Neuronal stem cell (in vitro differentiated cells): ENCODE measurements around the gene TMEM135.

ENCODE experiments used
- DNase-seq: peaks from one replicate; pipeline ENCODE4 v3.0.0-alpha.2; 2013; ENCODE audit warnings: low spot score
- H2AFZ ChIP-seq: one replicate; pipeline ENCODE4 v1.6.1; 2013; ENCODE audit warnings: mild to moderate bottlenecking, low read length, inconsistent platforms
- H2AK5ac ChIP-seq: 2 replicates; pipeline ENCODE4 v1.6.1; 2013; ENCODE audit warnings: low read depth, mild to moderate bottlenecking, inconsistent platforms, low read length, moderate library complexity, mixed read lengths
- H2BK120ac ChIP-seq: 2 replicates; pipeline ENCODE4 v1.6.1; 2013; ENCODE audit warnings: low read depth, mild to moderate bottlenecking, inconsistent platforms, low read length, moderate library complexity, mixed read lengths
- H2BK12ac ChIP-seq: one replicate; pipeline ENCODE4 v1.6.1; 2013; ENCODE audit warnings: low read length, inconsistent platforms
- H2BK15ac ChIP-seq: 2 replicates; pipeline ENCODE4 v1.6.1; 2013; ENCODE audit warnings: mild to moderate bottlenecking, low read length, inconsistent platforms, mixed read lengths
- H2BK5ac ChIP-seq: one replicate; pipeline ENCODE4 v1.6.1; 2013; ENCODE audit warnings: inconsistent platforms, mild to moderate bottlenecking, low read length, moderate library complexity
- H3K14ac ChIP-seq: one replicate; pipeline ENCODE4 v1.6.1; 2013; ENCODE audit warnings: low read length, inconsistent platforms
- H3K18ac ChIP-seq: 2 replicates; pipeline ENCODE4 v1.6.1; 2013; ENCODE audit warnings: low read length, inconsistent platforms
- H3K23ac ChIP-seq: 2 replicates; pipeline ENCODE4 v1.6.1; 2013; ENCODE audit warnings: low read depth, mild to moderate bottlenecking, mixed read lengths, low read length, inconsistent platforms; ENCODE audit not compliant: poor library complexity
- H3K27ac ChIP-seq: replicated peaks from 3 replicates; pipeline ENCODE4 v1.5.1; 2013; ENCODE audit warnings: low read length, inconsistent platforms
- H3K27me3 ChIP-seq, 3 experiments: 2 replicates each; pipeline ENCODE4 v1.6.1; 2013; ENCODE audit warnings: low read length in 3 of 3, mild to moderate bottlenecking in 2 of 3, inconsistent platforms in 1 of 3, low read depth in 1 of 3, mixed read lengths in 1 of 3, moderate library complexity in 1 of 3; ENCODE audit not compliant: control insufficient read depth in 3 of 3, insufficient read depth in 3 of 3
- H3K36me3 ChIP-seq, 2 donors: replicated peaks in 1 of 2; 2 replicates each; pipeline ENCODE4 v1.6.1; 2013; ENCODE audit warnings: low read length in 2 of 2; ENCODE audit not compliant: control insufficient read depth in 2 of 2, insufficient read depth in 2 of 2
- H3K4ac ChIP-seq: 2 replicates; pipeline ENCODE4 v1.6.1; 2013; ENCODE audit warnings: inconsistent platforms, mild to moderate bottlenecking, low read length, moderate library complexity
- H3K4me1 ChIP-seq, 2 donors: 1 replicate in 1 of 2; 2 replicates in 1 of 2; pipeline ENCODE4 v1.6.1; 2013; ENCODE audit warnings: low read length in 2 of 2, low read depth in 1 of 2; ENCODE audit not compliant: control insufficient read depth in 2 of 2, insufficient read depth in 1 of 2
- H3K4me2 ChIP-seq: one replicate; pipeline ENCODE4 v1.6.1; 2013; ENCODE audit warnings: mild to moderate bottlenecking, low read length, inconsistent platforms; ENCODE audit not compliant: insufficient read depth, poor library complexity, severe bottlenecking
- H3K4me3 ChIP-seq, 2 donors: 2 replicates each; pipeline ENCODE4 v1.5.1; 2013; ENCODE audit warnings: low read length in 2 of 2, mild to moderate bottlenecking in 2 of 2, inconsistent platforms in 1 of 2, moderate library complexity in 1 of 2
- H3K79me1 ChIP-seq: one replicate; pipeline ENCODE4 v1.6.1; 2013; ENCODE audit warnings: low read depth, mild to moderate bottlenecking, inconsistent platforms, low read length, moderate library complexity
- H3K9ac ChIP-seq: one replicate; pipeline ENCODE4 v1.6.1; 2013; ENCODE audit warnings: mild to moderate bottlenecking, low read depth, low read length, inconsistent platforms; ENCODE audit not compliant: poor library complexity
- H3K9me3 ChIP-seq, 2 donors: replicated peaks in 1 of 2; 2 replicates each; pipeline versions ENCODE3 to v1.6.1; 2013; ENCODE audit warnings: low read length in 2 of 2, mild to moderate bottlenecking in 2 of 2, inconsistent platforms in 1 of 2, low read depth in 1 of 2, mixed read lengths in 1 of 2, moderate library complexity in 1 of 2; ENCODE audit not compliant: control insufficient read depth in 2 of 2, insufficient read depth in 1 of 2
- H4K8ac ChIP-seq: one replicate; pipeline ENCODE4 v1.6.1; 2013; ENCODE audit warnings: low read depth, mild to moderate bottlenecking, inconsistent platforms, low read length, moderate library complexity
- H4K91ac ChIP-seq: one replicate; pipeline ENCODE4 v1.6.1; 2013; ENCODE audit warnings: low read length, low read depth, mild to moderate bottlenecking, inconsistent platforms; ENCODE audit not compliant: poor library complexity
- WGBS, 2 donors: extraction: QIAGEN DNeasy Blood & Tissue Kit; methylation state at CpG; one replicate each; pipeline ENCODE4 v1.1.7; 2013; ENCODE audit warnings: missing lambda C conversion rate in 2 of 2, mixed read lengths in 1 of 2; ENCODE audit not compliant: insufficient read length in 2 of 2, insufficient replicate concordance in 1 of 2; ENCODE audit errors: extremely low coverage in 2 of 2; 5-methylcytosine and 5-hydroxymethylcytosine counted together

The TMEM135 gene

DNA sequence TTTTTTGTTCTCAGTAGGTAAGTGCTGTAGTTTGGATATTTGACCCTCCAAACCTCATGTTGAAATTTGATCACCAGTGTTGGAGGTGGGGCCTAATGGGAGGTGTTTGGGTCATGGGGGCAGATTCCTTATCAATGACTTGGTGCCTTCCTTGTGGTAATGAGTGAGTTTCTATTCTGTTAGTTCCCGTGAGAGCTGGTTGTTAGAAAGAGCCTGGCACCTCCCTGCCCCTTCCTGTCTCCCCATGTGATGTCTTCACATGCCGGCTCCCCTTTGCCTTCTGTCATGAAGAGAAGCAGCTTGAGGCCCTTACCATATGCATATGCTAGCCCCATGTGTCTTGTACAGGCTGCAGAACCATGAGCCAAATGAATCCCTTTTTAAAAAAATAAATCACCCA lies 138.3 kb downstream of the TMEM135 start:
- no peak overlapping the region for H3K27ac ChIP-seq
- H2AK5ac ChIP-seq = no peak overlapping the region
- H2BK120ac ChIP-seq = no peak overlapping the region
- no peak overlapping the region for H3K9ac ChIP-seq
- DNase-seq = no peak
- H2BK5ac ChIP-seq = no peak overlapping the region
- H3K4ac ChIP-seq = no peak overlapping the region
- H3K36me3 ChIP-seq = peaks cover 0 to 2% of the 10 kb centered on the region in 2 donors
- H3K14ac ChIP-seq = no peak overlapping the region
- H3K23ac ChIP-seq = no peak overlapping the region
- no peak overlapping the region for H2BK15ac ChIP-seq
- H4K91ac ChIP-seq = no peak overlapping the region
- H3K4me2 ChIP-seq = no peak overlapping the region
- H3K9me3 ChIP-seq = peaks cover 4 to 5% of the 10 kb centered on the region in 2 donors
- no peak overlapping the region for H3K18ac ChIP-seq
- peaks cover 0 to 4% of the 10 kb centered on the region in 2 donors for H3K4me1 ChIP-seq
- H3K4me3 ChIP-seq = no peak overlapping the region
- H2BK12ac ChIP-seq = no peak overlapping the region
- no peak overlapping the region for H4K8ac ChIP-seq
- H3K79me1 ChIP-seq = no peaks in the 10 kb centered on the region
- no peaks in the 10 kb centered on the region for H3K27me3 ChIP-seq
- no peak overlapping the region for H2AFZ ChIP-seq
- WGBS, 2 donors = no CpG with 5 or more reads among the region's 2 CpGs

DNA sequence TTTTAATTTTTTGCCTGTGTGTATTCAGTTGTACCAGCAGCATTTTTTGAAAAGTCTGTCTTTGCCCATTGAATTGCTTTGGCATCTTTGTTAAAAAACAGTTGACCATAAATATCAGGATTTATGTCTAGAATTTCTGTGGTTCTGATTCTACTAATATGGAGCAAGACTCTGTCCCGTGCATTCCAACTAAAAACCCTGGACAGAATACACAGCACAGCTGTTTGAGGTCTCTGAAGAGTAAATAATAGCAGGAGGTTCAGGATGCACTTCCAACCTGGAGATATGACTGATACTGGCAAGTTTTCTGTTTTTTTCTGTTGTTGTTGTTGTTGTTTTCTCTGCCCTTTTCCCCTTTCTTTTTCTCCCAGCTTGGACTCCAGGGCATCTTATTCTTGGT lies 141.9 kb downstream of the TMEM135 start:
- Histone ChIP-seq H2AFZ (no peak overlapping the region), H3K79me1 (no peaks in the 10 kb centered on the region), H2BK15ac (no peak overlapping the region), H3K27ac (no peak overlapping the region), H3K27me3 (no peaks in the 10 kb centered on the region), H3K4me3 (no peak overlapping the region), H3K23ac (no peak overlapping the region), H2BK5ac (no peak overlapping the region), H4K91ac (no peak overlapping the region), H3K9me3 (peaks cover 4 to 5% of the 10 kb centered on the region in 2 donors), H3K4ac (no peak overlapping the region), H2BK12ac (no peak overlapping the region), H3K36me3 (peaks cover 0 to 2% of the 10 kb centered on the region in 2 donors), H3K18ac (no peak overlapping the region), H4K8ac (no peak overlapping the region), H3K4me1 (peaks cover 0 to 4% of the 10 kb centered on the region in 2 donors), H2BK120ac (no peak overlapping the region), H3K14ac (no peak overlapping the region), H3K9ac (no peak overlapping the region), H3K4me2 (no peak overlapping the region), H2AK5ac (no peak overlapping the region)
- WGBS, 2 donors = no CpG with 5 or more reads among the region's 1 CpG
- DNase-seq = no peak

DNA sequence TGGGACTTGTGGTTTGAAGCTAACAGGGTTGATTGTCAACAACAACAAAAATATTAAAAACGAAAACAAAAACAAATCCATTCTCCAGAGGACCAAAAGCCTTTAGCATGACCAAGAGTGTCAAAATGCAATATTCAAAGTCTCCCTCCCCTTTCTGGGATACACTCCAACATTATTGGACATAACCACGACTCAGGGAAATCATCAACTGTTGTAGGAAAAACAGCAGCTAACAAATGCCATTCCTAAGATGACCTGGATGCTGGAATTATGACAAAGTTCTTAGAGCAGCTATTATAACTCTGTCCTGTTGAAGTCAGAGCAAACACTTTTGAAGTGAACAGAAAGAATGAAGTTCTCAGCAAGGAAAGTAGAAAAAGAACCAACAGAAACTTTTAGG lies 143.0 kb downstream of the TMEM135 start:
- H3K4ac ChIP-seq = no peak overlapping the region
- H3K36me3 ChIP-seq = peaks cover 0 to 2% of the 10 kb centered on the region in 2 donors
- no peak overlapping the region for H3K9ac ChIP-seq
- no peaks in the 10 kb centered on the region for H3K27me3 ChIP-seq
- H3K9me3 ChIP-seq = peaks cover 4 to 5% of the 10 kb centered on the region in 2 donors
- H2BK5ac ChIP-seq = no peak overlapping the region
- no peak overlapping the region for H2BK120ac ChIP-seq
- H3K14ac ChIP-seq = no peak overlapping the region
- no peak overlapping the region for H3K4me2 ChIP-seq
- no peak overlapping the region for H2AFZ ChIP-seq
- no CpG with 5 or more reads among the region's 2 CpGs for WGBS, 2 donors
- no peak overlapping the region for H2BK15ac ChIP-seq
- no peak overlapping the region for H2BK12ac ChIP-seq
- H3K4me3 ChIP-seq = no peak overlapping the region
- H3K4me1 ChIP-seq = peaks cover 0 to 4% of the 10 kb centered on the region in 2 donors
- H4K8ac ChIP-seq = no peak overlapping the region
- H3K23ac ChIP-seq = no peak overlapping the region
- no peak for DNase-seq
- no peak overlapping the region for H3K27ac ChIP-seq
- H4K91ac ChIP-seq = no peak overlapping the region
- no peak overlapping the region for H2AK5ac ChIP-seq
- no peak overlapping the region for H3K18ac ChIP-seq
- no peaks in the 10 kb centered on the region for H3K79me1 ChIP-seq

DNA sequence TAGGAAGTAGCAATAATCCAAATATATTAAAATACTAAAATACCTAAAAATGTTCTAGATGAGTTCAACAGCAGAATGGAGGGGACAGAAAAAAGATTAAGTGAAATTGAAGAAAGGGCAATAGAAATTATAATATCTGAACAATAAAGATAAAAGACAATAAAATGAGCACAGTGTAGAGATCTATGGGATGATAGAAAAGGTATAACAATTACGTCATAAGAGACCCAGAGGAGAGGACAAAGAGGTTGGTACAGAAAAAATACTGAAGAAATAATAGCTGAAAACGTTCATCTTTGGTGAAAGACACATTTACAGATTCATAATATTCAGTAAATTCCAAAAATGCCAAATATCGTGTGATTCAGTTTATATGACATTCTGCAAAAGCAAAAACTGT lies 143.4 kb downstream of the TMEM135 start:
- Histone ChIP-seq H3K4me3 (no peak overlapping the region), H4K8ac (no peak overlapping the region), H3K27me3 (no peaks in the 10 kb centered on the region), H2AFZ (no peak overlapping the region), H4K91ac (no peak overlapping the region), H3K9ac (no peak overlapping the region), H3K23ac (no peak overlapping the region), H3K27ac (no peak overlapping the region), H2BK15ac (no peak overlapping the region), H3K4me2 (no peak overlapping the region), H3K18ac (no peak overlapping the region), H3K79me1 (no peaks in the 10 kb centered on the region), H3K14ac (no peak overlapping the region), H3K4me1 (peaks cover 0 to 4% of the 10 kb centered on the region in 2 donors), H2AK5ac (no peak overlapping the region), H3K4ac (no peak overlapping the region), H2BK12ac (no peak overlapping the region), H3K9me3 (peaks cover 4 to 5% of the 10 kb centered on the region in 2 donors), H2BK5ac (no peak overlapping the region), H2BK120ac (no peak overlapping the region), H3K36me3 (peaks cover 0 to 2% of the 10 kb centered on the region in 2 donors)
- no CpG with 5 or more reads among the region's 3 CpGs for WGBS, 2 donors
- no peak for DNase-seq
